Astrocyte (in vitro differentiated cells and primary cell): Measurements from ENCODE around the gene SPTLC2. TPM values are rescaled to one million over a fixed set of nuclear protein-coding genes. Genes with fewer than 3 reads are reported as not detected.

Experiments
- DNase-seq: peaks from one replicate; pipeline ENCODE4 v3.0.0-alpha.2; 2010; ENCODE audit warnings: low read depth
- FAIRE-seq: peaks from 2 replicates; lab custom pipeline; 2011; peaks lifted over from hg19 to GRCh38; lab: Jason Lieb, UNC
- H2AFZ ChIP-seq: 2 replicates; pipeline ENCODE4 v1.6.0; 2012; ENCODE audit warnings: low read depth, low read length, inconsistent platforms
- H3K27ac ChIP-seq: 2 replicates; pipeline ENCODE4 v1.5.1; 2011; ENCODE audit warnings: low read depth, low read length, inconsistent platforms
- H3K27me3 ChIP-seq: 2 replicates; pipeline ENCODE4 v1.6.0; 2011; ENCODE audit warnings: low read length, inconsistent platforms; ENCODE audit not compliant: insufficient read depth
- H3K36me3 ChIP-seq: 2 replicates; pipeline ENCODE4 v1.5.1; 2011; ENCODE audit warnings: low read length, inconsistent platforms; ENCODE audit not compliant: insufficient read depth
- H3K4me1 ChIP-seq: 2 replicates; pipeline ENCODE4 v1.5.1; 2011; ENCODE audit warnings: low read length, inconsistent platforms; ENCODE audit not compliant: insufficient read depth
- H3K4me2 ChIP-seq: 2 replicates; pipeline ENCODE4 v1.6.0; 2012; ENCODE audit warnings: low read length, inconsistent platforms
- H3K4me3 ChIP-seq: 2 replicates; pipeline ENCODE4 v1.5.1; 2011; ENCODE audit warnings: low read depth, mild to moderate bottlenecking, low read length, inconsistent platforms; ENCODE audit not compliant: insufficient read depth
- H3K79me2 ChIP-seq: 2 replicates; pipeline ENCODE4 v1.6.0; 2012; ENCODE audit warnings: mild to moderate bottlenecking, low read length, inconsistent platforms; ENCODE audit not compliant: insufficient read depth
- H3K9ac ChIP-seq: 2 replicates; pipeline ENCODE4 v1.6.0; 2012; ENCODE audit warnings: mild to moderate bottlenecking, low read length, inconsistent platforms
- H3K9me3 ChIP-seq: 2 replicates; pipeline ENCODE4 v1.5.1; 2012; ENCODE audit warnings: low read depth, mild to moderate bottlenecking, low read length, inconsistent platforms; ENCODE audit not compliant: insufficient read depth
- H4K20me1 ChIP-seq: 2 replicates; pipeline ENCODE4 v1.6.0; 2012; ENCODE audit warnings: low read length, inconsistent platforms; ENCODE audit not compliant: insufficient read depth
- H3K27ac Mint-ChIP-seq: one replicate; pipeline ENCODE4 v1.8.0; 2021; ENCODE audit warnings: mild to moderate bottlenecking, mixed read lengths; ENCODE audit not compliant: unreplicated experiment
- H3K27me3 Mint-ChIP-seq: one replicate; pipeline ENCODE4 v1.8.0; 2021; ENCODE audit warnings: low read depth, mixed read lengths; ENCODE audit not compliant: unreplicated experiment
- H3K36me3 Mint-ChIP-seq: one replicate; pipeline ENCODE4 v1.8.0; 2021; ENCODE audit warnings: low read depth, mixed read lengths; ENCODE audit not compliant: unreplicated experiment
- H3K4me1 Mint-ChIP-seq: one replicate; pipeline ENCODE4 v1.8.0; 2021; ENCODE audit warnings: low read depth, mixed read lengths; ENCODE audit not compliant: unreplicated experiment
- H3K4me3 Mint-ChIP-seq: one replicate; pipeline ENCODE4 v1.8.0; 2021; ENCODE audit warnings: mild to moderate bottlenecking, moderate library complexity, mixed read lengths; ENCODE audit not compliant: unreplicated experiment
- H3K9me3 Mint-ChIP-seq: one replicate; pipeline ENCODE4 v1.8.0; 2021; ENCODE audit warnings: mild to moderate bottlenecking, mixed read lengths; ENCODE audit not compliant: unreplicated experiment
- CTCF ChIP-seq: IDR thresholded peaks from 2 replicates; pipeline ENCODE4 v1.5.1; 2011; ENCODE audit warnings: low read depth, mild to moderate bottlenecking, inconsistent platforms, low read length, moderate library complexity; ENCODE audit not compliant: insufficient read depth
- EZH2 ChIP-seq: IDR thresholded peaks from 2 replicates; pipeline ENCODE4 v1.6.1; 2012; ENCODE audit warnings: mild to moderate bottlenecking, low read length, inconsistent platforms; ENCODE audit not compliant: insufficient read depth
- total RNA-seq: library from RNA; stranded (reverse); gene quantifications from 2 replicates; pipeline ENCODE4 v1.2.1, GENCODE V29; 2021

The SPTLC2 gene
- total RNA-seq, 1 donor from 2014 or later, result 51.2 TPM

DNA sequence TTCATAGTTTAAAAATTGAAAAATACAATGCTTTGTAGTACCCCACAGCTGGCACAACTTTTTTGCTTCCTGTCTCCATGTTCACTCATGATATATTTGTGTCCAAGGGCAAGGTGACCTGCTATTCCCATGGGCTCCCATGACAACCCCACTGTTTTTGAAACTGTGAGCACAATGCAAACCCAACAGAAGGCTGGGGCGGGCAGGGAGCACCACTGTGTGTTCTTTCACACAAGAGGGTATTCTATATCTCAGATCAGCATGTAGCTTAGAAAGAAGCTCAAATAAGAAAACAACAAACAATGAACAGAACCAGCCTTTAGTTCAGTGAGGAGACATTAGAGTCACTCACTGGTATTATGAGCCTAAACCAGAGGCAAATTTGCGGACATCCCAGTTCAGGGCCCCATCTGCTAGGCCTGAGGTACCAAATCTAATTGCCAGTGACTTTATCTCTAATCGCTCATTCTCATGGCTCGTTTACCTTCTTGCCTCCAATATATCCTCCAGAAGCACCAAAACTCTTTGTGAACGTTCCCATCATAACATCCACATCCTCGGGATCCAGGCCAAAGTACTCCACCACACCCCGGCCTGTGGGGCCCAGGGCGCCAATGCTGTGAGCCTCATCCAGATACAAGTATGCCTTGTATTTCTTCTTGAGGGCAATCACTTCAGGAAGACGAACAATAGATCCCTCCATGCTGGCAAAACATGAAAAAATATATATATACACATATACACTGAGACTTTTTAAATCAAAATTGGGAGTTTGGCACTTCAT is 61.4 kb downstream of the SPTLC2 start:
- TF ChIP-seq EZH2 (no peak), CTCF (no peak)
- H3K9me3 Mint-ChIP-seq, result no peaks in the 10 kb centered on the region
- no peaks in the 10 kb centered on the region for H3K4me1 ChIP-seq
- H3K4me3 Mint-ChIP-seq, result no peak overlapping the region
- no peak overlapping the region for H3K27ac ChIP-seq
- no peaks in the 10 kb centered on the region for H3K79me2 ChIP-seq
- H3K36me3 Mint-ChIP-seq, result peaks cover 15% of the 10 kb centered on the region
- H3K27ac Mint-ChIP-seq, result peak overlapping the region; percentile 41
- H3K27me3 Mint-ChIP-seq, result no peaks in the 10 kb centered on the region
- H2AFZ ChIP-seq, result no peak overlapping the region
- H4K20me1 ChIP-seq, result peaks cover 19% of the 10 kb centered on the region
- DNase-seq (no peak), FAIRE-seq (no peak)
- H3K4me1 Mint-ChIP-seq, result peaks cover 5% of the 10 kb centered on the region
- peaks cover 36% of the 10 kb centered on the region for H3K36me3 ChIP-seq
- H3K4me3 ChIP-seq, result no peak overlapping the region
- no peak overlapping the region for H3K9ac ChIP-seq
- no peaks in the 10 kb centered on the region for H3K27me3 ChIP-seq
- no peaks in the 10 kb centered on the region for H3K9me3 ChIP-seq
- no peak overlapping the region for H3K4me2 ChIP-seq

GRCh38 chr14:77554207-77554606 is 62.2 kb downstream of the SPTLC2 start:
- H3K36me3 Mint-ChIP-seq, result peaks cover 13% of the 10 kb centered on the region
- no peaks in the 10 kb centered on the region for H3K9me3 Mint-ChIP-seq
- TF ChIP-seq CTCF (no peak), EZH2 (no peak)

DNA sequence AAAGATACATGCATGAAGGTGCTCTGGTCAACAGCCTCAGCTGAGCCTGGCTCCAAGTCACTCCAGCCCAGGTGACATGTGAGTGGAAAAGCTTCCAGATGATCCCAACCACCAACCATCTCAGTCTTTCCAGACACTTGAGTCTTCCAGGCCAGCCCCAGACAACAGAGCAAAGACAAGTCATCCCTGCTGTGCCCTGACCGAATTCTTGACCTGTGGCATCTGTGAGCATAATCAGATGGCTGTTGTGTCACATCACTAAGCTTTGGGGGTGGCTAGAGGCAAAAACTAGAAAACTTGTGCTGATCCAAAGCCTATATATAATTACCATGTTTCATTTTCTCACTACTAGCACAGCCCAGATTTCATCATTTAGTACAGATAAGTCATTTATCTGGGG is 67.0 kb downstream of the SPTLC2 start:
- no peak overlapping the region for H3K4me3 Mint-ChIP-seq
- no peaks in the 10 kb centered on the region for H3K27me3 ChIP-seq
- no peaks in the 10 kb centered on the region for H3K79me2 ChIP-seq
- no peaks in the 10 kb centered on the region for H3K4me1 ChIP-seq
- FAIRE-seq (no peak), DNase-seq (no peak)
- H3K9me3 ChIP-seq, result no peaks in the 10 kb centered on the region
- peaks cover 18% of the 10 kb centered on the region for H4K20me1 ChIP-seq
- no peak overlapping the region for H3K27ac ChIP-seq
- H3K9ac ChIP-seq, result no peak overlapping the region
- H2AFZ ChIP-seq, result no peak overlapping the region
- H3K9me3 Mint-ChIP-seq, result no peaks in the 10 kb centered on the region
- peaks cover 18% of the 10 kb centered on the region for H3K36me3 Mint-ChIP-seq
- peaks cover 22% of the 10 kb centered on the region for H3K36me3 ChIP-seq
- no peak overlapping the region for H3K4me3 ChIP-seq
- TF ChIP-seq CTCF (no peak), EZH2 (no peak)
- peaks cover 10% of the 10 kb centered on the region for H3K4me1 Mint-ChIP-seq
- H3K27me3 Mint-ChIP-seq, result no peaks in the 10 kb centered on the region
- no peak overlapping the region for H3K4me2 ChIP-seq
- H3K27ac Mint-ChIP-seq, result no peak overlapping the region

More at GRCh38 chr14:77554207-77554606, 62.2 kb downstream of the SPTLC2 start:
- peaks cover 5% of the 10 kb centered on the region for H3K4me1 Mint-ChIP-seq
- no peak overlapping the region for H3K4me3 Mint-ChIP-seq
- DNase-seq, result no peak
- H4K20me1 ChIP-seq, result peaks cover 25% of the 10 kb centered on the region
- H3K4me2 ChIP-seq, result no peak overlapping the region
- H3K27me3 Mint-ChIP-seq, result no peaks in the 10 kb centered on the region
- no peak overlapping the region for H3K27ac ChIP-seq
- H3K4me1 ChIP-seq, result no peaks in the 10 kb centered on the region
- H3K9me3 ChIP-seq, result no peaks in the 10 kb centered on the region
- H3K27ac Mint-ChIP-seq, result peak overlapping the region; percentile 43
- no peaks in the 10 kb centered on the region for H3K79me2 ChIP-seq
- no peak overlapping the region for H3K9ac ChIP-seq
- no peak for FAIRE-seq
- H3K4me3 ChIP-seq, result no peak overlapping the region
- H3K36me3 ChIP-seq, result peaks cover 40% of the 10 kb centered on the region
- H2AFZ ChIP-seq, result no peak overlapping the region
- no peaks in the 10 kb centered on the region for H3K27me3 ChIP-seq
